ENCODE results near the gene BHMT2. TPM values are rescaled to one million over a fixed set of nuclear protein-coding genes. Genes with fewer than 3 reads are reported as not detected.

Gene BHMT2
- total RNA-seq, 4 donors from 2014 or later = 1.3 to 16.4 (median 5.3) TPM; not detected in 1

DNA sequence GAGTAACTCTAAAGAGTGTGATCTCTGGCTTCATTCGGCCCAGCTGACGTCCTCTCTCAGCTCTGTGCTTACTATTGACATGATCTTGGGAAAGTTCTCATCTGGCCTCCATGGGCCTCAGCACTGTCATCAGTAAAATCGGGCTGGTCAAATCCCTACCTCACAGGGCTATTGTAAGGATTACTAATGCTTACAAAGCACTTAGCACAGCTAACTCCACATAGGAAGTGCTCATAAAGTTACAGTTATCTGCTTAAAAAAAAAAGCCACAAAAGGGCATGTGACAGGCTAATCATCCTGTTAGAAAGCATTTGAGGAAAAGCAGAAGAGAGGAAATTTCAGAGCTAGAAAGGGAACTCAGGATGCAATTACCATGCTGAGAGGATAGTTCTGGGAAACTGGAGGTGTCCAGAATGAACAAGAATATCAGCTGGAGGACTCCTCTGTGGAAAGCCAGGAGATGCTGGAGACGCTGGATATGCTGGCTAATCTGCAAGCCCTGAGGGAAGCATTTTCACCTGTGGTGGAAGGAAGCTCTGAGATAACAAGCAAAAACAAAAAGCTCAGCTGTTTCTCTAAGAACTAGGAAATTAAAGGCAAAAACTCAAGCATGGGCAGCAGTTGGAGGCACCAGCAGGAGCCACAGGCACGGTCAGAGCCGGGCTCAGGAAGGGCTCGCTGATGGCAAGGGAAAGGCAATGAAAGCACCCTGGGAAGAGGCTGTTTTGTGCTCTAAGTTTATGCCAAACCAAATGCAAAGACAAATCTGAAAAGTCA is 37.6 kb downstream of the BHMT2 start:
- H3K9me3 ChIP-seq = no peaks in the 10 kb centered on the region
- DNase-seq = no peak
- no peaks in the 10 kb centered on the region for H3K4me1 ChIP-seq
- H3K36me3 ChIP-seq = no peaks in the 10 kb centered on the region
- H3K27me3 ChIP-seq = no peaks in the 10 kb centered on the region
- no peak for TF ChIP-seq POLR2A (IDR thresholded peaks at IDR 0.05)
- TF ChIP-seq, protein P1, sequence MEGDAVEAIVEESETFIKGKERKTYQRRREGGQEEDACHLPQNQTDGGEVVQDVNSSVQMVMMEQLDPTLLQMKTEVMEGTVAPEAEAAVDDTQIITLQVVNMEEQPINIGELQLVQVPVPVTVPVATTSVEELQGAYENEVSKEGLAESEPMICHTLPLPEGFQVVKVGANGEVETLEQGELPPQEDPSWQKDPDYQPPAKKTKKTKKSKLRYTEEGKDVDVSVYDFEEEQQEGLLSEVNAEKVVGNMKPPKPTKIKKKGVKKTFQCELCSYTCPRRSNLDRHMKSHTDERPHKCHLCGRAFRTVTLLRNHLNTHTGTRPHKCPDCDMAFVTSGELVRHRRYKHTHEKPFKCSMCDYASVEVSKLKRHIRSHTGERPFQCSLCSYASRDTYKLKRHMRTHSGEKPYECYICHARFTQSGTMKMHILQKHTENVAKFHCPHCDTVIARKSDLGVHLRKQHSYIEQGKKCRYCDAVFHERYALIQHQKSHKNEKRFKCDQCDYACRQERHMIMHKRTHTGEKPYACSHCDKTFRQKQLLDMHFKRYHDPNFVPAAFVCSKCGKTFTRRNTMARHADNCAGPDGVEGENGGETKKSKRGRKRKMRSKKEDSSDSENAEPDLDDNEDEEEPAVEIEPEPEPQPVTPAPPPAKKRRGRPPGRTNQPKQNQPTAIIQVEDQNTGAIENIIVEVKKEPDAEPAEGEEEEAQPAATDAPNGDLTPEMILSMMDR (IDR thresholded peaks at IDR 0.05) = no peak
- no peak overlapping the region for H3K4me3 ChIP-seq
- intact Hi-C loops (cut with DNase I; ENCODE audit: low total_unique reads) = no loop called here
- H3K27ac ChIP-seq = no peak overlapping the region

DNA sequence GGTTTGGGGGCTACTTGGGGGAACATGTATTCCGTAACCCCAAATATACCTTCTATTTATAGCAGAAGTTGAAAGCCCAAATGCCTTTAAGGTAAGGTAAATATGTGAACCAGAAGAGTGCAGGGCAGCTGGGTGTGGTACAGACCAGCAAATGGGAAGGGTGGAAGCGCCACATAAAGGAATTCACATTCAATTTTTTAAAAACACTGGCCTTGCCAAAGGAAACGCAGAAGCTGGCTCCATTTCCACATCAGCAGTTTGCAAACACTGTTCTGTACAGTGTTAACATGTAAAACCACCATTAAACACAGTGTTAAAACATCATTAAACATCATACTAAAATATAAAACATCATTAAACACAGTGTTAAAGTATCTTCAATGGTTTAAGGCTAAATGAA is 38.5 kb downstream of the BHMT2 start:
- DNase-seq = no peak
- TF ChIP-seq POLR2A (IDR thresholded peaks at IDR 0.05) = no peak
- TF ChIP-seq, protein P1 (IDR thresholded peaks at IDR 0.05) = no peak
- Histone ChIP-seq H3K36me3 (no peaks in the 10 kb centered on the region), H3K4me1 (no peaks in the 10 kb centered on the region), H3K4me3 (no peak overlapping the region), H3K27me3 (no peaks in the 10 kb centered on the region), H3K27ac (no peak overlapping the region), H3K9me3 (no peaks in the 10 kb centered on the region)
- intact Hi-C loops (cut with DNase I; ENCODE audit: low total_unique reads) = no loop called here

DNA sequence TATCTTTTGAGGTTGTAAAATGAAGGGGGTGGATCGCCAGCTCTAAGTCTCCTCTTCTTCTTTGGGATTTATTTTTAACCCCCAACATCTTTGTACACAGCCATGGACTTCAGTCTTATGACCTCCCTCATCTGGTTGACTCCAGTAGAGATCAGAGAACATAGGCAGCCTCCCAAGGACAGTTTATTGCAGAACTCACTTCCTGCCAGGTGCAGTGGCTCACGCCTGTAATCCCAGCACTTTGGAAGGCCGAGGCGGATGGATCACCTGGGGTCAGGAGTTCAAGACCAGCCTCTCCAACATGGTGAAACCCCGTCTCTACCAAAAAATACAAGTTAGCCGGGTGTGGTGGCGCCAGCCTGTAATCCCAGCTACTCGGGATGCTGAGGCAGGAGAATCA is 39.2 kb downstream of the BHMT2 start:
- Histone ChIP-seq H3K9me3 (no peaks in the 10 kb centered on the region), H3K4me3 (no peak overlapping the region), H3K27ac (no peak overlapping the region), H3K4me1 (no peaks in the 10 kb centered on the region), H3K36me3 (no peaks in the 10 kb centered on the region), H3K27me3 (no peaks in the 10 kb centered on the region)
- intact Hi-C loops (cut with DNase I; ENCODE audit: low total_unique reads) = no loop called here
- DNase-seq = no peak
- TF ChIP-seq, protein P1 (IDR thresholded peaks at IDR 0.05) = no peak
- TF ChIP-seq POLR2A (IDR thresholded peaks at IDR 0.05) = no peak

DNA sequence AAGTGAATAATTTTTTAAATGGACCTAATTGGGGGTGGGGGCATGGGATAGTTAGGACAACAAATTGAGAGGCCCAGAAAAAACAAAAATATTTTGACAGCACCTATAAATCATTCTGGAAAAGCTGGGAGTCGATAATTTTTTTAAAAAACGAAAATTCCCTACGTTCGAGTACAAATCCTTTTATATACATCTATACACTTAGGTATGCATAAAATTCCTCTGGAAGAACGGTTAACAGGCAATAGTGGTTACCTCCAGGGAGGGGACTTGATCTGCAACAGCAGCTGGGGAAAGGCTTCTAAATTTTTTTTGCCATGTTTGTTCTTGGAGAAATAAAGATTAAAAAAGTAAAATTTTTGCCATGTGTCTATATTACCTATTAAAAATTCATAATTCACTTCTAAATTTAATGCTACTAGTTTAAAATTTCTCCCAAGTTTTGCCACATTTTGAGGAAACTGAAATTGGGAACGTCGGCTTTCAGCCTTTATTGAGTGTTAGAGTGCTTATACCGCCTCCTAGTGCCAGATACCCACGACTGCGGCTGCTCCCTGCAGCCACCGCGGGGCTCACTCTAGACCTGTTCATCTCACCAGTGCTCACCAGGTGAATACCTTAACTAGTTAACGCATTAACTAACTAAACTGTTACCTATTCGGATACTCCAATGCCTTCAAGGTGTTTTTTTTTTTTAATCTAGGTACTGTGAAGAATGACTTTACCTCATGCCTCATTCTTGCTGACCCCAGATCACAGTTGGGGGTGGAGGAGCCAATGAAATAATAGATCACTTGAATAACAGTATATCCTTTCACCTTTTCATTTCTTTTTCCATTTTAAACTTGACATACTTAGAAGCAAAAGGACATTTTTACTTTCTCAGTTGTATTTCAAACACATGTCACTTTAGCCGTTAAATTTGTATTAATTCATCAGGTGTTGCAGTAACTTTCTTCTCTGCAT is 40.2 kb downstream of the BHMT2 start:
- Histone ChIP-seq H3K4me3 (no peak overlapping the region), H3K36me3 (no peaks in the 10 kb centered on the region), H3K9me3 (no peaks in the 10 kb centered on the region), H3K27me3 (no peaks in the 10 kb centered on the region), H3K27ac (no peak overlapping the region), H3K4me1 (no peaks in the 10 kb centered on the region)
- DNase-seq = no peak
- intact Hi-C loops (cut with DNase I; ENCODE audit: low total_unique reads) = no loop called here
- TF ChIP-seq POLR2A (IDR thresholded peaks at IDR 0.05) = no peak
- TF ChIP-seq, protein P1 (IDR thresholded peaks at IDR 0.05) = no peak

Data from uterus (tissue), 4 donors.